Smooth muscle cell (in vitro differentiated cells): ENCODE results near the gene TRAF3IP3. TPM values are rescaled to one million over a fixed set of nuclear protein-coding genes. Genes with fewer than 3 reads are reported as not detected.

ENCODE experiments used
- DNase-seq: peaks from one replicate; lab custom pipeline; 2025; ENCODE audit not compliant: unreplicated experiment; lab: John Stamatoyannopoulos, UW
- H2AFZ ChIP-seq: fragments of 200-600 bp; sonication (generic); 2 replicates; pipeline ENCODE4 v1.6.0; 2016; ENCODE audit warnings: antibody characterized with exemption, low read depth, mild to moderate bottlenecking
- H3F3A ChIP-seq: fragments of 200-600 bp; sonication (generic); 2 replicates; pipeline ENCODE4 v1.6.0; 2017; ENCODE audit warnings: antibody characterized with exemption, low read depth
- H3K27ac ChIP-seq: fragments of 200-600 bp; sonication (generic); 2 replicates; pipeline ENCODE4 v1.5.1; 2016; ENCODE audit warnings: low read depth, mild to moderate bottlenecking
- H3K27me3 ChIP-seq: fragments of 200-600 bp; sonication (generic); 2 replicates; pipeline ENCODE4 v1.6.1; 2016; ENCODE audit warnings: low read depth, mild to moderate bottlenecking
- H3K36me3 ChIP-seq: fragments of 200-600 bp; sonication (generic); 2 replicates; pipeline ENCODE4 v1.5.1; 2016; ENCODE audit warnings: low read depth
- H3K4me1 ChIP-seq: fragments of 200-600 bp; sonication (generic); 2 replicates; pipeline ENCODE4 v1.5.1; 2016; ENCODE audit warnings: low read depth
- H3K4me2 ChIP-seq: fragments of 200-600 bp; sonication (generic); 2 replicates; pipeline ENCODE4 v1.6.0; 2016; ENCODE audit warnings: mild to moderate bottlenecking
- H3K4me3 ChIP-seq: fragments of 200-600 bp; sonication (generic); 2 replicates; pipeline ENCODE4 v1.5.1; 2016; ENCODE audit warnings: mild to moderate bottlenecking
- H3K79me2 ChIP-seq: fragments of 200-600 bp; sonication (generic); 2 replicates; pipeline ENCODE4 v1.6.0; 2016; ENCODE audit warnings: low read depth, mild to moderate bottlenecking
- H3K9ac ChIP-seq: fragments of 200-600 bp; sonication (generic); 2 replicates; pipeline ENCODE4 v1.6.0; 2016; ENCODE audit warnings: low read depth
- H3K9me3 ChIP-seq: fragments of 200-600 bp; sonication (generic); replicated peaks from 2 replicates; pipeline ENCODE4 v1.5.1; 2016; ENCODE audit warnings: low read depth
- H4K20me1 ChIP-seq: fragments of 200-600 bp; sonication (generic); 2 replicates; pipeline ENCODE4 v1.6.0; 2016; ENCODE audit warnings: low read depth
- WGBS: methylation state at CpG from one replicate; pipeline ENCODE4 v1.1.7; 2016; ENCODE audit warnings: low lambda C conversion rate; 5-methylcytosine and 5-hydroxymethylcytosine counted together
- polyA plus RNA-seq: library from polyadenylated mRNA; unstranded; fragments of >200 nt; fragmentation: Nextera tagmentation; extraction: Ambion mirVana; gene quantifications from 2 replicates; pipeline ENCODE4 v1.2.1, GENCODE V29; 2016
- total RNA-seq: library from RNA; depleted of rRNA; stranded (reverse); fragments of >200 nt; gene quantifications from 2 replicates; pipeline ENCODE4 v1.2.3, GENCODE V29; 2014
- TF ChIP-seq, protein P1 (sequence below): fragments of 200-600 bp; sonication (generic); IDR thresholded peaks from 2 replicates; pipeline ENCODE4 v1.5.1; 2017; ENCODE audit warnings: borderline replicate concordance, mild to moderate bottlenecking, antibody characterized with exemption; ENCODE audit not compliant: insufficient read depth, poor library complexity, severe bottlenecking

The TRAF3IP3 gene
- total and polyA plus RNA-seq, 2 experiments from 2014 or later, result 0.04 TPM; not detected in 1

DNA sequence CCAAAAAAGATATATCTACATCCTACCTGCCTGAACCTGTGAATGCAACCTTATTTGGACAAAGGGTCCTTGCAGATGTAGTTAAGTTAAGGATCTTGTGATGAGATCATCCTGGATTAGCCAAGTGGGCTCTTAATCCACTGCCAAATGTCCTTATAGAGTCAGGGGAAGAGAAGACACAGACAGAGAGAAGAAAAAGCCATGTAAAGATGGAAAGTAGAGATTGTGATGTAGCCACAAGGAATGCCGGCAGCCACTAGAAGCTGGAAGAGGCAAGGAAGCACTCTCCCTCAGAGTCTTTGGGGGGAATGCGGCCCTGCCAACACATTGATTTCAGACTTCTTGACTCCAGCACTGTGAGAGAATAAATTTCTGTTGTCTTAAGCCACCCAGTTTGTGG lies 35.0 kb upstream of the TRAF3IP3 start:
- H3K27ac ChIP-seq, result peak overlapping the region; percentile 33

DNA sequence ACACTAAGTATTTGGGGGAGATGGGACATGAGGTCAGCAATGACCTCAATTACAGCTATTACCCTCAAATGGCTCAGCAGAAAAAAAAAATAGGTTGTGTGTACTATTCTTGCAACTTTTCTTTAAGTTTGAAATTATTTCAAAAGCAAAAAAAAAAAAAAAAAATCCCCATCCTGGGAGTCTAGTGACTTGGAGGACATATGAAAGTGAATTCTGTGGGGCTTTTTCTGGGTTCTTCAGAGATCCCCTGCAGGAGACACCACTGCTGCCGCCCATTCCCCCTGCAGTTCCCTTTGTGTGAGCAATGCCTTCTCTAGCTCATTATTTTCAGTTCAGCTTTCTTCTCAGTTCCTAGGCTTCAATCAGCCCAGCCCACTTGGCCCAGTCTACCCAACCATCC lies 34.5 kb upstream of the TRAF3IP3 start:
- H3K36me3 ChIP-seq, result no peaks in the 10 kb centered on the region
- H2AFZ ChIP-seq, result no peak overlapping the region
- H3K27ac ChIP-seq, result peak overlapping the region; percentile 33
- no peak overlapping the region for H3K4me3 ChIP-seq
- TF ChIP-seq, protein P1, sequence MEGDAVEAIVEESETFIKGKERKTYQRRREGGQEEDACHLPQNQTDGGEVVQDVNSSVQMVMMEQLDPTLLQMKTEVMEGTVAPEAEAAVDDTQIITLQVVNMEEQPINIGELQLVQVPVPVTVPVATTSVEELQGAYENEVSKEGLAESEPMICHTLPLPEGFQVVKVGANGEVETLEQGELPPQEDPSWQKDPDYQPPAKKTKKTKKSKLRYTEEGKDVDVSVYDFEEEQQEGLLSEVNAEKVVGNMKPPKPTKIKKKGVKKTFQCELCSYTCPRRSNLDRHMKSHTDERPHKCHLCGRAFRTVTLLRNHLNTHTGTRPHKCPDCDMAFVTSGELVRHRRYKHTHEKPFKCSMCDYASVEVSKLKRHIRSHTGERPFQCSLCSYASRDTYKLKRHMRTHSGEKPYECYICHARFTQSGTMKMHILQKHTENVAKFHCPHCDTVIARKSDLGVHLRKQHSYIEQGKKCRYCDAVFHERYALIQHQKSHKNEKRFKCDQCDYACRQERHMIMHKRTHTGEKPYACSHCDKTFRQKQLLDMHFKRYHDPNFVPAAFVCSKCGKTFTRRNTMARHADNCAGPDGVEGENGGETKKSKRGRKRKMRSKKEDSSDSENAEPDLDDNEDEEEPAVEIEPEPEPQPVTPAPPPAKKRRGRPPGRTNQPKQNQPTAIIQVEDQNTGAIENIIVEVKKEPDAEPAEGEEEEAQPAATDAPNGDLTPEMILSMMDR, result no peak
- H4K20me1 ChIP-seq, result no peaks in the 10 kb centered on the region
- peaks cover 5% of the 10 kb centered on the region for H3K4me1 ChIP-seq
- peaks cover 5% of the 10 kb centered on the region for H3F3A ChIP-seq
- 100% methylated on average over 1 of the region's 1 CpG for WGBS
- no peaks in the 10 kb centered on the region for H3K9me3 ChIP-seq
- no peaks in the 10 kb centered on the region for H3K27me3 ChIP-seq
- H3K4me2 ChIP-seq, result no peak overlapping the region
- DNase-seq, result no peak
- H3K79me2 ChIP-seq, result no peaks in the 10 kb centered on the region
- H3K9ac ChIP-seq, result no peak overlapping the region

More for the DNA sequence above, 35.0 kb upstream of the TRAF3IP3 start:
- H4K20me1 ChIP-seq, result no peaks in the 10 kb centered on the region
- H3K4me2 ChIP-seq, result no peak overlapping the region
- H3K36me3 ChIP-seq, result no peaks in the 10 kb centered on the region
- H3K79me2 ChIP-seq, result no peaks in the 10 kb centered on the region
- H3K4me3 ChIP-seq, result no peak overlapping the region
- H3K4me1 ChIP-seq, result peaks cover 5% of the 10 kb centered on the region
- WGBS, result 17% methylated on average over 2 of the region's 2 CpGs
- no peak overlapping the region for H2AFZ ChIP-seq
- no peak overlapping the region for H3K9ac ChIP-seq
- TF ChIP-seq, protein P1, result no peak
- DNase-seq, result no peak
- H3F3A ChIP-seq, result peaks cover 5% of the 10 kb centered on the region
- no peaks in the 10 kb centered on the region for H3K27me3 ChIP-seq
- H3K9me3 ChIP-seq, result no peaks in the 10 kb centered on the region

DNA sequence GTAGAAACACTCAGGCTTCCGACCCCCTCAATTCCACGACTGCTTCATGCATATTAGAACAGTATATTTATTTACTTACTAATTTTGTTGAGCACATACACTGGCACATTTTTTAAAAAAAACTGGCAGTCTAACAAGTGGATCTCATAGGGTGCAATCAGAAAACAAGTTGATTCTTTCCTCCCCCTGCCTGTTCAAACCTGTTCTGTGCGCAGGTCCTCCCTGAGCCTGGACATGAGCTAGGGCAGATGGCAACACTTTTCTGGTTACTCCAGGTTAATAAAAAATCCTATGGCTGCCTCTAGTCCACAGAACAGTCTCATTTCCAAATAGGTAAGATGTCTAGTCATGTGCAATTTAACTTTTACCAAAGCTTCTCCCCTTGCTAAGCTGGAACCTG lies 32.6 kb upstream of the TRAF3IP3 start:
- Histone ChIP-seq H3K4me1 (peaks cover 5% of the 10 kb centered on the region), H3K4me2 (no peak overlapping the region), H3K79me2 (no peaks in the 10 kb centered on the region), H3K9ac (no peak overlapping the region), H3F3A (peaks cover 5% of the 10 kb centered on the region), H2AFZ (no peak overlapping the region), H4K20me1 (no peaks in the 10 kb centered on the region), H3K36me3 (no peaks in the 10 kb centered on the region), H3K27me3 (no peaks in the 10 kb centered on the region), H3K27ac (no peak overlapping the region), H3K4me3 (no peak overlapping the region), H3K9me3 (no peaks in the 10 kb centered on the region)
- 98% methylated on average over 3 of the region's 3 CpGs for WGBS
- TF ChIP-seq, protein P1, result no peak
- no peak for DNase-seq
